ENCODE results near the gene FCHO1. TPM values are rescaled to one million over a fixed set of nuclear protein-coding genes. Genes with fewer than 3 reads are reported as not detected.
A peak's percentile ranks its signal among the peaks of the same experiment; 100 is the strongest.

FCHO1 gene
- total and polyA plus RNA-seq, 8 donors, result 0.43 to 2.5 (median 1.4) TPM

DNA sequence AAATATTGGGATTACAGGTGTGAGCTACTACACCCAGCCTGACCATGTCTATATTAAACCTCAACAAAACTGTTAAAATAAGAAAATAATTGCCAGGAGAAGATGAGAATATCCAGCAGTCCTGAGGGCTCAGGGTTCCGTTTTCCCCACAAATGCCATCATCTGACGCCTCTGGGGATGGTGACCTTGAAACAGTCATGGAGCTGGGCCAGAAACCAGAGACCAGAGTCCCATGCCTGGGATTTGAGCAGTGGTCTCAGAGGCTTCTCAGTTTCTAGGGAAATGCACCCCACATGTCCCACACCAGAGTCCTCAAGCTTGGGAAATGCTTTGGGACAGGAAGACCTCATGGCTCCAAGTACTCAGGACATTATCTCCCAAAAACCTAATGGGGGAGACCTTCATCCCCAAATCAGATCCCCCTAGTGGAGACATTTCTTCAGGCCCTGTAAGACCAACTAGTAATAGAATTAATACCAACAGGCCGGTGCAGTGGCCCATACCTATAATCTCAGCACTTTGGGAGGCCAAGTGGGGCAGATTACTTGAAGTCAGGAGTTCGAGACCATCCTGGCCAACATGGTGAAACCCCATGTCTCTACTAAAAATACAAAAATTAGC is 34.9 kb upstream of the FCHO1 start:
- FAIRE-seq, result no peak
- intact Hi-C loops (cut with DNase I), result no loop called here
- no peak overlapping the region for H3K27ac ChIP-seq

GRCh38 chr19:17718550-17718946 is 32.7 kb upstream of the FCHO1 start:
- H3K4me3 ChIP-seq, result no peak overlapping the region
- no peaks in the 10 kb centered on the region for H3K9me3 ChIP-seq
- H3K4me1 ChIP-seq, result peaks cover 5 to 8% (median 6%) of the 10 kb centered on the region in 3 donors
- H3K27me3 ChIP-seq, result no peaks in the 10 kb centered on the region
- no peak for DNase-seq
- no peak for ATAC-seq
- FAIRE-seq, result no peak
- peaks cover 0 to under 1% (median 0%) of the 10 kb centered on the region in 3 donors for H3K36me3 ChIP-seq
- intact Hi-C loops (cut with DNase I), result no loop called here
- no peak overlapping the region for H3K27ac ChIP-seq
- TF ChIP-seq CTCF (IDR thresholded peaks at IDR 0.05), result no peak
- 82 to 84% methylated on average over 4 of the region's 4 CpGs for WGBS, 2 donors

More for the DNA sequence above, 34.9 kb upstream of the FCHO1 start:
- Histone ChIP-seq H3K27me3 (no peaks in the 10 kb centered on the region), H3K4me3 (no peak overlapping the region), H3K9me3 (no peaks in the 10 kb centered on the region), H3K4me1 (peaks cover 5 to 8% (median 6%) of the 10 kb centered on the region in 3 donors), H3K36me3 (no peaks in the 10 kb centered on the region)
- TF ChIP-seq CTCF (IDR thresholded peaks at IDR 0.05), result no peak
- no peak for DNase-seq
- WGBS, 2 donors, result 52% methylated on average over 4 of the region's 4 CpGs
- no peak for ATAC-seq

- Histone ChIP-seq H3K9me3 (no peaks in the 10 kb centered on the region), H3K27ac (peak within 1 kb of the TSS in 3 of 4 donors; percentile 3 to 60 (median 50)), H3K27me3 (no peaks in the 10 kb centered on the region), H3K36me3 (peaks cover 0 to 6% (median 0%) of the 10 kb centered on the region in 3 donors), H3K4me3 (peak within 1 kb of the TSS; percentile 69 to 98 (median 90)), H3K4me1 (peaks cover 5 to 8% (median 6%) of the 10 kb centered on the region in 3 donors)
- intact Hi-C loops (cut with DNase I), result no loop called here
- ATAC-seq (peak; percentile 59 to 85 (median 71)), FAIRE-seq (no peak), DNase-seq (peak in 5 of 6 donors; percentile 27 to 83 (median 65))
- 3% methylated on average over 42 to 53 of the region's 53 CpGs for WGBS, 2 donors
- TF ChIP-seq CTCF (IDR thresholded peaks at IDR 0.05), result no peak
These were observed 32.1 kb upstream of the FCHO1 start, which contains the start of gene MAP1S for GRCh38 chr19:17718947-17719711. Gene MAP1S, plus strand, starts transcription at chr19:17719480. Its CDS starts 23 bp downstream, at chr19:17719503.

DNA sequence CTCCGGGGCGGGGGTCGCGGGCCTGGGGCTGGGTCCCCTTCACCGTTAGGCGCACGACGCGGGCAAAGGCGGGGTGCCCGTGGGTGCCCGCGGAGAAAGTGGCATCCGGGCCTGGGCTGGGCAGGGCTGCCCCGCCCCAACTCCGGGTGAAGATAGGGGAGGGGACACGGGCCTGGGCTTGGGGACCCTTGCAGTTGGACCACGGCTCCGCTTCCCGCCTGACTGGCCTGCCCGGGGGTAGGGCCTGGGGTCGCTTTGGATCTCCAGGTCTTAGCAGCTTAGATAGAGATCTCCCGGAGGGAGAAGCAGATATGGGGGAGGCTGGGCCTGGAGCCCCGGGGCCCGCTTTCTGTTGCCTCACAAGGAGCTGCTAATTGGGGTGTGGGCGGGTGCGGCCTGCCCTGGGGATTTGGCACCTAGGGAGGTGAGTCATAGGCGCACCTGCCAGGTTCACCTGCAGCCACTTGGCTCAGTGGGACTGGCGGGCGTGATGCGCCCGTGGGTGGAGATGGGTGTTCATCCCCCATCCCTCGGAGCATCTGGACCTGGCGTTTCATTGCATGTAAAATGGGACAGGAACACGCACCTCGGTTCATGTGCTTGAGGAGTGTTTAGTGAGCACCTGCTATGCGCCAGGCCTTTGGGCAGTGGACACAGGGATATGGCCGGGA is 31.4 kb upstream of the FCHO1 start:
- Histone ChIP-seq H3K27ac (peak overlapping the region in 3 of 4 donors; percentile 3 to 60 (median 50)), H3K4me3 (peak overlapping the region; percentile 69 to 98 (median 90)), H3K27me3 (no peaks in the 10 kb centered on the region), H3K4me1 (peaks cover 5 to 8% (median 6%) of the 10 kb centered on the region in 3 donors), H3K36me3 (peaks cover 0 to 13% (median 0%) of the 10 kb centered on the region in 3 donors), H3K9me3 (no peaks in the 10 kb centered on the region)
- TF ChIP-seq CTCF (IDR thresholded peaks at IDR 0.05), result no peak
- FAIRE-seq, result no peak
- DNase-seq, result peak; percentile 51 to 86 (median 74)
- intact Hi-C loops (cut with DNase I), result no loop called here
- ATAC-seq, result peak; percentile 64 to 79 (median 74)
- 2% methylated on average over 37 to 38 of the region's 38 CpGs for WGBS, 2 donors

All from pancreas (tissue), 10 donors.